Kidney epithelial cell (primary cell): ENCODE data around the gene PCNX1. TPM values are rescaled to one million over a fixed set of nuclear protein-coding genes. Genes with fewer than 3 reads are reported as not detected.

Experiments used
- DNase-seq: peaks from one replicate; pipeline ENCODE4 v3.0.0-alpha.2; 2010; ENCODE audit warnings: low read depth
- H3K27me3 ChIP-seq: 2 replicates; pipeline ENCODE4 v1.6.0; 2011; ENCODE audit warnings: low read length; ENCODE audit not compliant: control insufficient read depth, insufficient read depth
- H3K36me3 ChIP-seq: 2 replicates; pipeline ENCODE4 v1.5.1; 2011; ENCODE audit warnings: low read length; ENCODE audit not compliant: control insufficient read depth, insufficient read depth
- H3K4me3 ChIP-seq: 2 replicates; pipeline ENCODE4 v1.5.1; 2011; ENCODE audit warnings: low read depth, mild to moderate bottlenecking, control low read depth, low read length
- total RNA-seq: library from RNA; depleted of rRNA; stranded (reverse); fragments of >200 nt; gene quantifications from 2 replicates; pipeline ENCODE4 v1.2.3, GENCODE V29; 2015
- TF ChIP-seq, protein P1 (sequence below): IDR thresholded peaks from 2 replicates; pipeline ENCODE4 v1.5.1; 2011; ENCODE audit warnings: mild to moderate bottlenecking, moderate library complexity, low read length, control low read depth, inconsistent platforms; ENCODE audit not compliant: insufficient read depth, poor library complexity, severe bottlenecking

The PCNX1 gene
- total RNA-seq, 1 donor from 2014 or later: 26.9 TPM

DNA sequence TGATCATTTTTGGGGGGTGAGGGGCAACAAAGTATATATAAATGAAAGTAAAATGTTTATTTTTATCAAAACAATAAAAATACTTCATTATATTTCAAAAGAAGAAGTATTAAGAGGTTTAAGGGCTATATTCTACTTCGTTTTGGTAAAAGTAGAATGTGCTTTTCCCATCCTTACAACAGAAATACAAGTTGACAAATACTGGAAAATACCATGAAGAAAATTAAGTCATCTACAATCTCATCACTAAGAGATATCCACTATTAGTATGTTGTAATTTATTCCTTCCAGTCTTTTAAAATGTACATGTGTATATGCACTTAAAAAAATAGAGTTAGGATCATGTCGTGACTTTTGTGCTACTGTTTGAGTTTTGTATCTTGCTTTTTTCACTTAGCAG lies 92.8 kb downstream of the PCNX1 start:
- DNase-seq: no peak
- TF ChIP-seq, protein P1, sequence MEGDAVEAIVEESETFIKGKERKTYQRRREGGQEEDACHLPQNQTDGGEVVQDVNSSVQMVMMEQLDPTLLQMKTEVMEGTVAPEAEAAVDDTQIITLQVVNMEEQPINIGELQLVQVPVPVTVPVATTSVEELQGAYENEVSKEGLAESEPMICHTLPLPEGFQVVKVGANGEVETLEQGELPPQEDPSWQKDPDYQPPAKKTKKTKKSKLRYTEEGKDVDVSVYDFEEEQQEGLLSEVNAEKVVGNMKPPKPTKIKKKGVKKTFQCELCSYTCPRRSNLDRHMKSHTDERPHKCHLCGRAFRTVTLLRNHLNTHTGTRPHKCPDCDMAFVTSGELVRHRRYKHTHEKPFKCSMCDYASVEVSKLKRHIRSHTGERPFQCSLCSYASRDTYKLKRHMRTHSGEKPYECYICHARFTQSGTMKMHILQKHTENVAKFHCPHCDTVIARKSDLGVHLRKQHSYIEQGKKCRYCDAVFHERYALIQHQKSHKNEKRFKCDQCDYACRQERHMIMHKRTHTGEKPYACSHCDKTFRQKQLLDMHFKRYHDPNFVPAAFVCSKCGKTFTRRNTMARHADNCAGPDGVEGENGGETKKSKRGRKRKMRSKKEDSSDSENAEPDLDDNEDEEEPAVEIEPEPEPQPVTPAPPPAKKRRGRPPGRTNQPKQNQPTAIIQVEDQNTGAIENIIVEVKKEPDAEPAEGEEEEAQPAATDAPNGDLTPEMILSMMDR: no peak
- Histone ChIP-seq H3K36me3 (no peaks in the 10 kb centered on the region), H3K4me3 (no peak overlapping the region), H3K27me3 (no peaks in the 10 kb centered on the region)

DNA sequence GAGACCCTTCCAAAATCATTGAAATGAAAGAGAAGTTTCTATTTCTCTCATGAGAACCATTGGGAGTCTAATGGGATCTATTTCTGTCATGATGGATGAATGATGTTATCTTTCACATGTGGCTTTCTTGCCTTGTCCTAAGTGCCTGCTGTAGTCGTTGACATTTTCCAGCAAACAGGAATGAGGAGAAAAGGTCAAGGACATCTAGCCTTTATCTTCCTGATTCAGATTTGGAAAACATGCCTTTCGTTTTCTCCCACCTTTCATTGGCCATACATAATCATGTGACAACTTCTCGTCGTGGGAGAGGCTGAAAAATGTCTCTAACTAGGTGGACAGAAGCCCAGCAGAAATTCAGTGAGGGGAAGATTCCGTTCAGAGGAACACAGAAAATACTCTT lies 94.5 kb downstream of the PCNX1 start:
- Histone ChIP-seq H3K4me3 (no peak overlapping the region), H3K36me3 (no peaks in the 10 kb centered on the region), H3K27me3 (no peaks in the 10 kb centered on the region)
- no peak for DNase-seq
- TF ChIP-seq, protein P1: no peak

DNA sequence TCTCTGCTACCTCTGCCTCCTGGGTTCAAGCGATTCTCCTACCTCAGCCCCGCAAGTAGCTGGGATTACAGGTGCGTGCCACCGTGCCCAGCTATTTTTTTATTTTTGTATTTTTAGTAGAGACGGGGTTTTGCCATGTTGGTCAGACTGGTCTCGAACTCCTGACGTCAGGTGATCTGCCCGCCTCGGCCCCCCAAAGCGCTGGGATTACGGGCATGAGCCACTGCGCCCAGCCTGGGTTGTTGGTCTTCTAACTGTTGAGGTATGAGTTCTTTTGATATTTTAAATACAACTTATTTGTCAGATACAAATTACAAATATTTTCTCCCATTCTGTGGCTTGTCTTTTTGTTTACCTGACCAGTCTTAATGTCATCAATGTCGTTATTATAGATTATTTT lies 95.9 kb downstream of the PCNX1 start:
- no peak overlapping the region for H3K4me3 ChIP-seq
- TF ChIP-seq, protein P1: no peak
- DNase-seq: no peak
- H3K36me3 ChIP-seq: no peaks in the 10 kb centered on the region
- no peaks in the 10 kb centered on the region for H3K27me3 ChIP-seq

DNA sequence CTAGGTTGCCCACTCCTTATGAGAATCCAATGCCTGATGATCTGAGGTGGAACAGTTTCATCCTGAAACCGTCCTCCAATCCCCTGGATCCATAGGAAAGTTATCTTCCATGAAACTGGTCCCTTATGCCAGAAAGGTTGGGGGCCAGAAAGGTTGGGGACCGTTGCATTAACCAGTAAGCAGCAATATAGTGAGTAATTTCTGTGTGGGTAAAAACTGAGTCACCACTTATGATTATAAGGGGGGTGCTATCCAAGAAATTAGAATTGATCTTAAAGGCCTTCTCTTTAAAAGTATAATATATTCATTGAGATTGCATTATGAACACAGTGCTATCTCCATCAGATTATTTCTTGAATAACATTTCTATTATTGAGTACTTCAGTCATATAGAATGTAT lies 97.2 kb downstream of the PCNX1 start:
- H3K36me3 ChIP-seq: no peaks in the 10 kb centered on the region
- DNase-seq: no peak
- no peaks in the 10 kb centered on the region for H3K27me3 ChIP-seq
- H3K4me3 ChIP-seq: no peak overlapping the region
- TF ChIP-seq, protein P1: no peak

DNA sequence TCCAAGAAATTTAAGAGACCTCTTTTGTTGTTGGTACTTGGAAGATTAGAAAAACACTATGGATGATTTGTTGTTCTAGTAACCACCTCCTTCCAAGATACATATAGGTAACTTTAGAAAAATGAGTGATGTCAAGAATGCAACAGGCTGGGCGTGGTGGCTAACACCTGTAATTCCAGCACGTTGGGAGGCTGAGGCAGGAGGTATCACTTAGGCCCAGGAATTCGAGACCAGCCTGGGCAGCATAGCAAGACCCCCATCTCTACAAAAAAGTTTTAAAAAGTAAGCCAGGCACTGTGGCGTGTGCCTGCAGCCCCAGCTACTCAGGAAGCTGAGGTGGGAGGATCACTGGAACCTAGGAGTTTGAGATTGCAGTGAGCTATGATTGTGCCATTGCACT lies 97.8 kb downstream of the PCNX1 start:
- DNase-seq: no peak
- no peak overlapping the region for H3K4me3 ChIP-seq
- TF ChIP-seq, protein P1: no peak
- no peaks in the 10 kb centered on the region for H3K27me3 ChIP-seq
- no peaks in the 10 kb centered on the region for H3K36me3 ChIP-seq

DNA sequence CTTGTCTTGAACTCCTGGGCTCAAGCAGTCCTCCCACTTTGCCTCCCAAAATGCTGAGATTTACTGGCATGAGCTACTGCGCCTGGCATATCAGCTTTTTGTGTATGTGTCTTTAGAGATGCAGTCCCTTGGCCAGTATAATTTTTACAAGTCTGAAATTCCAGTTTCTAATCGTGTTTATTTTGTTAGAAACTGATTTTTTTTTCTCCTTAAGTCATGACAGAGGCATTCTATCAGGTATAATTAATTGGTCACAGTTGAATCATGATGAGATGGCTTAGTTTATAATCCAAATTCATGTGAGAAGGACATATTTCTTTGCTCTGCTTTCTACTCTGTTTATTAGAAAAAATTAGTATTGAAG lies 98.9 kb downstream of the PCNX1 start:
- TF ChIP-seq, protein P1: no peak
- no peak overlapping the region for H3K4me3 ChIP-seq
- DNase-seq: no peak
- no peaks in the 10 kb centered on the region for H3K27me3 ChIP-seq
- H3K36me3 ChIP-seq: no peaks in the 10 kb centered on the region
